Dermis microvascular lymphatic vessel endothelial cell (primary cell): ENCODE results near the gene CYTH3. TPM values are rescaled to one million over a fixed set of nuclear protein-coding genes. Genes with fewer than 3 reads are reported as not detected.
"Not testable (repeated sequence)": the region's sequence is repeated elsewhere in the genome, so short reads cannot be mapped to it uniquely, and the experiment has no call there.

Source experiments
- DNase-seq, 2 donors: peaks; one replicate each; pipeline versions ENCODE4 v3.0.0 to v3.0.0-alpha.2; 2010; ENCODE audit warnings: low read depth in 2 of 2
- total RNA-seq: library from RNA; depleted of rRNA; stranded (reverse); fragments of >200 nt; gene quantifications from 2 replicates; pipeline ENCODE4 v1.2.1, GENCODE V29; 2014

The CYTH3 gene
- total RNA-seq, 1 donor from 2014 or later: 11.6 TPM

GRCh38 chr7:6283391-6284054 lies 11.1 kb upstream of the CYTH3 start:
- not testable (repeated sequence) for DNase-seq

GRCh38 chr7:6279937-6280336 lies 7.5 kb upstream of the CYTH3 start:
- no peak for DNase-seq

GRCh38 chr7:6279341-6279740 lies 6.9 kb upstream of the CYTH3 start:
- no peak for DNase-seq

GRCh38 chr7:6278749-6279310 lies 6.4 kb upstream of the CYTH3 start:
- no peak for DNase-seq

- no peak for DNase-seq
These were observed 5.1 kb upstream of the CYTH3 start for GRCh38 chr7:6277476-6277875.

GRCh38 chr7:6276911-6277408 lies 4.5 kb upstream of the CYTH3 start:
- no peak for DNase-seq

- no peak for DNase-seq
These were observed 2.3 kb upstream of the CYTH3 start for GRCh38 chr7:6274743-6275142.

GRCh38 chr7:6273917-6274630 lies 1.6 kb upstream of the CYTH3 start:
- no peak for DNase-seq

- DNase-seq: no peak
These were observed 985 bp upstream of the CYTH3 start for GRCh38 chr7:6273380-6273837.

- DNase-seq: no peak
These were observed 557 bp downstream of the CYTH3 start for GRCh38 chr7:6271694-6272440.

GRCh38 chr7:6271060-6271658 lies 1.3 kb downstream of the CYTH3 start:
- peak in 1 of 2 donors; percentile 74 for DNase-seq

- DNase-seq: no peak
These were observed 2.9 kb downstream of the CYTH3 start for GRCh38 chr7:6269527-6269926.

- peak in 1 of 2 donors; percentile 53 for DNase-seq
These were observed 3.5 kb downstream of the CYTH3 start for GRCh38 chr7:6268907-6269306.

- DNase-seq: no peak
These were observed 4.2 kb downstream of the CYTH3 start for GRCh38 chr7:6268023-6268900.

- DNase-seq: no peak
These were observed 5.7 kb downstream of the CYTH3 start for GRCh38 chr7:6266699-6267098.

- DNase-seq: no peak
These were observed 10.2 kb downstream of the CYTH3 start for GRCh38 chr7:6262221-6262620.

GRCh38 chr7:6261699-6262098 lies 10.7 kb downstream of the CYTH3 start:
- no peak for DNase-seq

GRCh38 chr7:6260291-6261187 lies 11.9 kb downstream of the CYTH3 start:
- DNase-seq: no peak

GRCh38 chr7:6259257-6259656 lies 13.2 kb downstream of the CYTH3 start:
- DNase-seq: no peak
